D721Med (cell line): Measurements from ENCODE around the gene COL25A1.

Experiments used
- DNase-seq: peaks from one replicate; pipeline ENCODE4 v3.0.0; 2011; ENCODE audit warnings: low spot score; ENCODE audit not compliant: insufficient read length
- FAIRE-seq: peaks from 2 replicates; lab custom pipeline; 2011; peaks lifted over from hg19 to GRCh38; lab: Jason Lieb, UNC
- TF ChIP-seq, protein P1 (sequence below): IDR thresholded peaks from 2 replicates; pipeline ENCODE4 v1.5.1; 2012; ENCODE audit warnings: mild to moderate bottlenecking, control low read depth; ENCODE audit not compliant: insufficient read depth; ENCODE audit errors: missing control alignments

The COL25A1 gene

DNA sequence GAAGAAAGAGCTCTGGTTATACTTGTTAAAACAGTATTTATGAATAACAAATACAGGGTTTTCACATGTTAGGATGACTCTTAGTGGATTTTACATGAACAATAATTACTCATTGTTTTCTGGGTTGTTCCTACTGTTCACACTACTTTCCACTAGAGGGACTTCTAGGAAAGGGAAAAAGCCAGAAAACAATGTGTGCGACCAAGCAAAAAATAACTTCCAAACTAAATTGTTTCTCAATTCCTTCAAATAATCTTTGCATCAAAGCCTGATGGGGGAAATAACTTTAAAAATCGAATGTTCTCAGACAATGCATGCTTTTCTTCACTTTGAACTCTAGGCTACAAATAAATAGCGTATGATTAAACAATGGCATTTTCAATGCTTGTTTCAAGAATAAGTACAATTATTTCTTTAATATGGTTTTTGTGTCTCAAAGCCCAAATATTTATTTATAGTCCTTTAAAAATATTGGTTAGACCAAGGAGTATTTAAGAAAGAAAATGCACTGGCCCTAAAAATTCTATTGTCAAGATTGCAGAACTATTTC, 467.5 kb downstream of the COL25A1 start:
- no peak for DNase-seq
- TF ChIP-seq, protein P1, sequence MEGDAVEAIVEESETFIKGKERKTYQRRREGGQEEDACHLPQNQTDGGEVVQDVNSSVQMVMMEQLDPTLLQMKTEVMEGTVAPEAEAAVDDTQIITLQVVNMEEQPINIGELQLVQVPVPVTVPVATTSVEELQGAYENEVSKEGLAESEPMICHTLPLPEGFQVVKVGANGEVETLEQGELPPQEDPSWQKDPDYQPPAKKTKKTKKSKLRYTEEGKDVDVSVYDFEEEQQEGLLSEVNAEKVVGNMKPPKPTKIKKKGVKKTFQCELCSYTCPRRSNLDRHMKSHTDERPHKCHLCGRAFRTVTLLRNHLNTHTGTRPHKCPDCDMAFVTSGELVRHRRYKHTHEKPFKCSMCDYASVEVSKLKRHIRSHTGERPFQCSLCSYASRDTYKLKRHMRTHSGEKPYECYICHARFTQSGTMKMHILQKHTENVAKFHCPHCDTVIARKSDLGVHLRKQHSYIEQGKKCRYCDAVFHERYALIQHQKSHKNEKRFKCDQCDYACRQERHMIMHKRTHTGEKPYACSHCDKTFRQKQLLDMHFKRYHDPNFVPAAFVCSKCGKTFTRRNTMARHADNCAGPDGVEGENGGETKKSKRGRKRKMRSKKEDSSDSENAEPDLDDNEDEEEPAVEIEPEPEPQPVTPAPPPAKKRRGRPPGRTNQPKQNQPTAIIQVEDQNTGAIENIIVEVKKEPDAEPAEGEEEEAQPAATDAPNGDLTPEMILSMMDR, result peak; percentile 86
- FAIRE-seq, result no peak

DNA sequence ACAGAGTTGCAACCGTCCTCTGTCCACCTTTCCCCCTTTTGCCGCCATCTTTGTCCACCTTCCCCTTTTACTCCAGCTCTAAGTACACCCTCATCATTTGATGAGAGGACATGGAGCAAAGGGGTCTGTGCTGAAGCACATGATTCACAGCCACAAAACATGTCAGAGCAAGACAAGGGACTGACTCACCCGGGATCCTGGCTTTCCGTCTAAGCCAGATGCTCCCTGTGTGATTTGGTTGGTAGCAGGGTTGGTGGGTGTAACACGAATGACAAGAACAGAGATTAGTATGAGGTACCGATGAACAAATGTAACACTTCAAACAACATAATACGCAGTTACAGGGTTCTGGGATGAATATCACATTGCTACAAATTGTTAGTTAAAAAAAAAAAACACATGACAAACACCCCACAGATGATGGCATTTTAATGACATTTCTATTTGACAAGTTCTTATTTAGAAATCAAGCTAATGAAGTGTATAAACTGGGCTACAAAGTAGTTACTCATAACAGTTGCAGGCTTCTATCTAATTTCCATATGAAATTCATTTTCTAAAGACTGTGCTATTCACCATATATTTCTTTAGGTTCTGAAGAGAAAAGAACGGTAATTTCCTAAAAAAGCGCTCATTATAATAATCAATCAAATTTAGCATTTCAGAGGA, 468.2 kb downstream of the COL25A1 start:
- FAIRE-seq, result no peak
- no peak for DNase-seq
- TF ChIP-seq, protein P1, result no peak

DNA sequence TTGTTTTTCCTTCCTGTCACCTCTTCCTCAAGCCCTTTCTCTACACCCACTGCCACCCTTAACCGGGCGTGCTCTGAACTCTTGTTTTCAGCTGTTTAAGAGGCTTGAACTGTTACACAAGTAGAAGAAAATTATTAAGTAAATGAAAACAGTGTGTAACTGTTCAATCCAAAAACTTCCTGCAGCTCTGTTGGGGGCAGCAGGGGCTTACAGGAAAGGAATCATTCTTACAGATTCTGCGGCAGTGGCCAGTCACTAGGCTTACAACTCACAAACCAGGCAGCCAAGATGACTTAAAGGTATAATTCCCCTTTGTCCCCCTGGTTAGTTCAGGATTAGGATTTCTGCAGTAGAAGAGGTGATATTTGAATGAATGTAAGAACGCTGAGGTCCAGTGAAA, 469.4 kb downstream of the COL25A1 start:
- TF ChIP-seq, protein P1, result no peak
- DNase-seq (no peak), FAIRE-seq (no peak)

DNA sequence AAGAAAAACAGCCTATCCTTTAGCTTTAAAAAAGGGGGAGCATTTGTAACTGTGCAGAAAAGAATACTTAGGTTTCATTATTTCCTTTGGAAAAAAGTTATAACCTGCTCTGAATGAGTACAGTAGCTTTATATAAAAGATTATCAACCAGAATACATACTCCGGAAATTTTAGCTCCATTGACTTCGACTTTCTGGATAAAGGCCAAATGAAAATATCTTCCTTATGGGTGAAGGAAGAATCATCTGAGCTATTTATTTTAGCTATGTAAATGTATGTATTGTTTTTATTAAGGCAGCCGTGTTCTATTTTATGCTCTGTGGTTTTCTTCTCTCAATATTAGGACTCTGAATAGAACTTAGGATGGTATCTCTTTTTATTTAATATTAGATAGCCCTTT, 470.6 kb downstream of the COL25A1 start:
- DNase-seq (no peak), FAIRE-seq (no peak)
- TF ChIP-seq, protein P1, result no peak

DNA sequence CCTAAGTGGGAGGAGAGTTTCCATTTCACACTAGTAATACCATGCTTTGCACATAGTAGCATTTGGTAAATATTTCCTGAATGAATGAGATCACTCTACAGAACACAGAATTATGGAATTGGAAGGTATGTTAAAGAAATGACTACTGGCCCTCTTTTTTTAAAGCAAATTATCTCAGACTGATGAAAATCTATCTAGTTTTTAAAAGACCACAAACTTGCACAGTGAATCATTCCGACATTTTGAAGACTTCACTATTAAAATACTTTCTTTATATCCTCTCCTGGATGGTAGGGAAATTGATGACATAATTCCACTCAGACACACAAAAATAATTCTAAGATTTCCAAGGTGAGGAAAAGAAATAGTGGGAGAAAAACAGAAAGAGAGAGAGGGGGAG, 471.2 kb downstream of the COL25A1 start:
- DNase-seq (no peak), FAIRE-seq (no peak)
- TF ChIP-seq, protein P1, result no peak

DNA sequence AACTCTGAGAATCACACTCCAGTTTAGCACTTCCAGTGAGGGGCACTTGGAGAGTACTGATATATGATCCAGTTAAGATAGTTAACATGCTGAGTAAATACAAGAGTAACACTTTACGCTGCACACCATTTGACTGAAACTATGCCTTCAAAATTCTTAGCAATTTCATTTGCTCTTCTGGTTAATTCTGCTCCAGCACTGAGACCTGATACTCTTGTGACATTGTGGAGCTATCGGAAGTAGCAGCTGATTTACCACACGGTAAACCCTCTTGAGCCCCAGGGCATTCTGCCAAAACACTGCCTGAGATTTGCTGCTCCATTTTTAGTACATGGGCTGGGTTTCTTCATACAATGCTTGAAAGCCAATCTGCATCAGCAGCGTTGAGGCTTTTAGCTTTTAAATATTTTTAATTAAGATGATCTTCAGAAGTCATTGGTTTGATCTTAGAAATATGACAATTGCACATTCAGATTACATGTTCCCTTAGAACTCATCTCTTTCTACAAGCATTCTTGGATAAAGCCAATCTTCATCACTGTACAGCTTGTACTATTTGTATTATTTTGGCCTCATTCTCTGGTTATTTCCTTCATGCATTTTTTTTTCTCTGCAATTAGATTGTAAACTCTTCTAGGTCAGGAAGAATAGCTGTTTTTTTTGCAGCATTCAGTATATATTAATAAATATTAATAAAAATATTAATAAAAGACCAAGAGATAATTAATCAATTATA, 471.8 kb downstream of the COL25A1 start:
- DNase-seq (no peak), FAIRE-seq (no peak)
- TF ChIP-seq, protein P1, result no peak
